ENCODE data around the gene SLC37A4.
"Not testable (repeated sequence)": the region's sequence is repeated elsewhere in the genome, so short reads cannot be mapped to it uniquely, and the experiment has no call there.

SLC37A4 gene

DNA sequence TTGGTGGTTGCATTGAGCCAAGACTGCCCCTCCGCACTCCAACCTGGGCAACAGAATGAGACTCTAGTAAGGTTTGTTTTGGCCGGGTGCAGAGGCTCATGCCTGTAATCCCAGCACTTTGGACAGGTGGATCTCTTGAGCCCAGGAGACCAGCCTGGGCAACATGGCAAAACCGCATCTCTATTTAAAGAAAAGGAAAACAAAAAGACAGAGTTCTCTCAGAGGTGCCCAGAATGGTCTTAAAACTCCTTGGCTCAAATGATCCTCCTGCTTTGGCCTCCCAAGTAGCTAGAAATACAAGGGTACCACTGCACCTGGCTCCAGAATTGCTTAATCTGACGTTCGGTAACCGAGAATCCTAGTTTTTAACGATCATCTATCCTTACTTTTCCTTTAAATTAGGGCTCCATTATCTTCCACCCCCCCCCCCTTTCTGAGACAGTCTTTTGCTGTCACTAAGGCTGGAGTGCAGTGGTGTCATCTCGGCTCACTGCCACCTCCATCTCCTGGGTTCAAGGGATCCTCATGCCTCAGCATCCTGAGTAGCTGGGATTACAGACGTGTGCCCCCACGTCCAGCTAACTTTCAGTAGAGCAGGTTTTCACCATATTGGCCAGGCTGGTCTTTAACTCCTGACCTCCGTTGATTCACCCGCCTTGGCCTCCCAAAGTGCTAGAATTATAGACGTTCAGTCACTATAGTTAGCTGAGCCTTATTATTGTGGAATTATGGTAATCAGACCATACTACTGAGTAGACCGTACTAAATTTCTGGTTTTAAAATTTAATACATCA is 14.3 kb downstream of the SLC37A4 start:
- DNase-seq: no peak

DNA sequence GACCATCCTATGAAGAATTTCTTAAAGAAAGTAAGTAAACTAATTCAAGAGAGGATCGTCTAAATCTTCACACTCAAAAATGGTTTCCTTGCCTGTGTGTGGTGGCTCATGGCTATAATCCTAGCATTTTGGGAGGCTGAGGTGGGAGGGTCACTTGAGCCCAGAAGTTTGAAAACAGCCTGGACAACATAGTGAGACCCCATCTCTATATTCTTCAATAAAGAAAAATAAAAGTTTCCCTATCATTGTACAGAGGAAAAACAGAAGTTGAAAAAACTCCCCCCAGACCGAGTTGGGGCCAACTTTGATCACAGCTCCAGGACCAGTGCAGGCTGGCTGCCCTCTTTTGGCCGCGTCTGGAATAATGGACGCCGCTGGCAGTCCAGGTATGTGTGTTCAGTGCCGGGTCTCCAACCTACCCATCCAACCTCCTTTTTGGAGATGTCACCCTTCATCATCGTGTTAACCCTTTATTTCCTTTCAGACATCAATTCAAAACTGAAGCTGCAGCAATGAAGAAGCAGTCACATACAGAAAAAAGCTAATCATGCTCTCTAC is 15.5 kb downstream of the SLC37A4 start:
- no peak for DNase-seq

DNA sequence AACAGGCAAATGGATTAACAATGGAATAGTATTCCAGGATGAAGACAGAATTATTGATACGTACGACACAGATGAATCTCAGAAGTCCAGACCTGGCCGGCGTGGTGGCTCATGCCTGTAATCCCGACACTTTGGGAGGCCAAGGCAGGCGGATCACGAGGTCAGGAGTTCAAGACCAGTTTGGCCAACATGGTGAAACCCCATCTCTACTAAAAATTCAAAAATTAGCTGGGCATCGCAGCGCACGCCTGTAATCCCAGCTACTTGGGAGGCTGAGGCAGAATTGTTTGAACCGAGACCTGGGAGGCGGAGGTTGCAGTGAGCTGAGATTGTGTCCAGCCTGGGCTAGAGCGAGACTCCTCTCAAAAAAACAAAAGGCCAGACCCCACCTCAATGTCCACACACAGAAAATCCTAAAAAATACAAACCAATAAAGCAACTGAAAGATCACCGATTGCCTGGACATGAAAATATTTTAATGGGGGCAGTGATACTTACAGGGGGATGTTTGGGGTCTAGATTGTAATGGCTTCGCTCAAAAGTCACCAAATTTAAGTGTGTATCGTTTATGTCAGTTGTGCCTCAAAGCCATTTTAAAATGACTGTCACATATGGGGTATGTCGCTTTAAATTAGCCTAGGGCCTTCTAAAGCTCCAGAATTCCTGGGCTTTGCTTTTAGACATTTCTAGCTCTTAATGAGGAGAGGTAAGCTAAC is 16.3 kb downstream of the SLC37A4 start:
- DNase-seq: no peak

DNA sequence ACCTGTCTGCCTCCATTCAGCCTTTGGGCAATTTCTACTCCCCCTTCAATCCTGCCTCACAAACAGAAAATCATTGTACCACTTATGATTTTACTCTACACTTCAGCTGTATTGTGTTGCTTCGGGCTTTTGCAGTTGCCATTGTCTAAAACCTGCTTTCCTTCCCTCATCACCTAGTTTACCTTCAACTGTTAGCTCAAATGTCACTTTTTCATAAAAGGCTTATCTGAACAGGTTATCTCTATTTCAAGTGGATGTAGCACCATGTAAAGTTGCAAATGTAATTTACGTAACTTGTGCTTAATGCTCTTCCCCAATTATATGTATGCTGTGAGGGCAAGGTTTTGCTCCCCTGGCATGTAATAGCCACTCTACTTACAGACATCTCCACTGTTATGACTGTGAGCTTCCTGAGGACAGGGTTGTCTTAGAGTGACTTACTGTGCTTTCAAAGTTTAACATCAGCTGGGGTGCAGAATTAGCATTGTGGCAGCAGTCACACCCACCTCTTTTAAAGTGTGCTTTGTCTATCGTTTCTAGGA is 18.0 kb downstream of the SLC37A4 start:
- DNase-seq: no peak

DNA sequence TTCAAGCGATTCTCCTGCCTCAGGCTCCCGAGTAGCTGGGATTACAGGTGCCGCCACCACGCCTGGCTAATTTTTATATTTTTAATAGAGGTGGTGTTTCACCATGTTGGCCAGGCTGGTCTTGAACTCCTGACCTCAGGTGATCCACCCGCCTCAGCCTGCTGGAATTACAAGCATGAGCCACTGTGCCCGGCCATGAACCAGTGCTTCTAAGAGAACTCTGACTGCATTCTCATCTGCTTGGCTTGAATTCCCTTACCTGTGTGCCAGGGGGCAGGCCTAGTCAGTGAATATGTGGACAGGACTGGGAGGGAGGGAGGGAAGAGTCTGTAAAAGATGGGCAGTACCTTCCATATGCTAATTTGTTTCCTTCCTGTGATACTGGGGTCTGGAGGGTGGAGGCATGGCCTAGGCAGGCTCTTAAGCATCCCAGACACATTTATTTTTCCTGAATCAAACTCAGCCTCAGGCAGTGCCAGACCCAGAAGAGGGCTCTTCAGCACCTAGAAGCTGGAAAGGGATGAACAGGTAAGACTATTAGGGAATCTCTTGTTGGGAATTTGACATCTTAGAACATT is 19.1 kb downstream of the SLC37A4 start:
- no peak for DNase-seq

DNA sequence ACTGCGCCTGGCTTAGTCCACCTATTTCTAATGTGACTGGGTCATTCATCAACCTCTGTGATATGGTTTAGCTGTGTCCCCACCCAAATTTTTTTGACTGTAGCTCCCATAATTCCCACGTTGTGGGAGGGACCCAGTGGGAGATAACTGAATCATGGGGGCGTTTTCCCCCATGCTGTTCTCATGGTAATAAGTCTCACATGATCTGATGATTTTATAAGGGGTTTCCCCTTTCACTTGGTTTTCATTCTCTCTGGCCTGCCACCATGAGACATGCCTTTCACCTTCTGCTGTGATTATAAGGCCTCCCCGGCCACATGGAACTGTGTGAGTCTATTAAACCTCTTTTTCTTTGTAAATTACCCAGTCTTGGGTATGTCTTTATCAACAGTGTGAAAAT is 24.0 kb downstream of the SLC37A4 start:
- DNase-seq: no peak

DNA sequence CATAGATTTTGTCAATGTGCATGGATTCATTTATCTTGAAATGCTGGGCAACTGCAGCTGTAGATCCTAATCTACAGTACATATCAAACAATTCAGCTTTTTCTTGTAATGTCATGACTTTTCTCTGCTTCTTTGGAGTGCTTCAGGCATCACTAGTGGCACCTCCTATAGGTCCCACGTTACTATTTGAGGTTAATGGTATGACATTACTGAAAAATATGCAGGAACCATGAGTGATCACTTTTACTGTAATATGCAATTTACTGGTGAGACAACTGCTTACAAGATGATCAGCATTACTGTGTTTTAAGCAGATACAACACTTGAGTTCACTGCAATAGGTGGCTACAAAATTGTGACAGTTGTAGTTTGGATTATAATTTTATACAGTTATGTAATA is 29.8 kb downstream of the SLC37A4 start:
- DNase-seq: no peak

DNA sequence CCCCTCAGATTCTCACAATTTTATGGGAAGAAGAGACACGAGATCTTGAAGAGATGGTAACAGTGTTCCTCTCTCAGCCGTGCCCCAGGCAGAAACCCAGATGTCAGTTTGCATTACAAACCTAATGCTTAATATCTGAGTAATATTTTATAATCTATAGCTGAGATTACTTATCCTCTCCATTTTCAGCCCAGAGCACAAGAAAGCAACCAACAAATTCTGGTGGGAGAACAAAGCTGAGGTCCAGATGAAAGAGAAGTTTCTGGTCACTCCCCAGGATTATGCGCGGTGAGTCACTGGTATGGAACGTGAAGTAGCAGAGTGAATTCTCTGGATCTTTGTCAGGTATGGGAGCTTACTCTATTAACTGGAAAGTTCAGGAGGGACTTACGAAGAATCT is 31.9 kb downstream of the SLC37A4 start:
- no peak for DNase-seq

DNA sequence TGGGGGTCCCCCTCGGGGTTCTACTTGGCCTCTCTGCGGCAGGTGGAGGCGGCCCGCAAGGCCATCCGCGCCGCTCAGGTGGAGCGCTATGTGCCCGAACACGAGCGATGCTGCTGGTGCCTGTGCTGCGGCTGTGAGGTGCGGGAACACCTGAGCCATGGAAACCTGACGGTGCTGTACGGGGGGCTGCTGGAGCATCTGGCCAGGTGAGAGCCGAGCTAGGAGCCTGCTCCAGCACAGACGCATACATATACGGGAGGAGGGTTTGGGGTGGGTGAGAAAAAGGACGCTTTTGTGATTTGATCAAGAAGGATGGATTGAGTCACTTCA is 32.3 kb downstream of the SLC37A4 start:
- no peak for DNase-seq

DNA sequence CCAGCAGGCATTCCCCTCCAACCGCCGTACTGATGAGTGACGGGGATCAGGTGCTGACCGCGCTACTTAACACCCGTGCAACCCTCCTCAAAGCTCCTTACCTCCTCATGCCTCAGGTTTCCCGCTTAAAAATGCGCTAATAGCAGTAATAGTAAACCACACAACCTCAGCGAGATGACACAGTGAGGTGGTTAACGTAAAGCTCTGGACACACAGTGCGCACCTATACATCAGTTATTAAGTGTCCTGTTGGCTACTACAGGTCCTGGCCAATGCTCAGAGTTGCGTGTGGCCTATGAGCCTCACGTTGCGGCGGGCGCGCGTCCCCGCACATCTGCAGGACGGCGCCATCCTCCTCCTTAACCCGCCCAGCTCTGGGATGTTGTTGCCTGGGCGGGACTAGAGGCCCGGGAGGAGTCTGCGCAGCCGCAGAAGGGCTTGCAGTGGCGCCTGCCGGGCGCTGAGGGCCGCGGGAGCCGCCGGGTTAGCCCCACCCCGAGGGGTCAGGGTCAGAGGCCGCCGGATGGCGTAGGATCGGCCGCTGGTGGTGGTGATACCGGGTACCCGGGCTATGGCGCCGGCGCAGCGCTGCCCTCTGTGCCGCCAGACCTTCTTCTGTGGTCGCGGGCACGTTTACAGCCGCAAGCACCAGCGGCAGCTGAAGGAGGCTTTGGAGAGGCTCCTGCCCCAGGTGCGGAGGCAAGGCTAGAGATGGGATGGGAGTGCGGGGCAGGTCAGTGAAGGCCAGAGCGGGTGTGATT is 32.9 kb downstream of the SLC37A4 start, which contains the start of gene CENATAC:
Gene CENATAC, plus strand, starts transcription at position 512 of the 761 bp plus-strand sequence. Its CDS starts 60 bp downstream, at position 572.
- peak; percentile 86 for DNase-seq

DNA sequence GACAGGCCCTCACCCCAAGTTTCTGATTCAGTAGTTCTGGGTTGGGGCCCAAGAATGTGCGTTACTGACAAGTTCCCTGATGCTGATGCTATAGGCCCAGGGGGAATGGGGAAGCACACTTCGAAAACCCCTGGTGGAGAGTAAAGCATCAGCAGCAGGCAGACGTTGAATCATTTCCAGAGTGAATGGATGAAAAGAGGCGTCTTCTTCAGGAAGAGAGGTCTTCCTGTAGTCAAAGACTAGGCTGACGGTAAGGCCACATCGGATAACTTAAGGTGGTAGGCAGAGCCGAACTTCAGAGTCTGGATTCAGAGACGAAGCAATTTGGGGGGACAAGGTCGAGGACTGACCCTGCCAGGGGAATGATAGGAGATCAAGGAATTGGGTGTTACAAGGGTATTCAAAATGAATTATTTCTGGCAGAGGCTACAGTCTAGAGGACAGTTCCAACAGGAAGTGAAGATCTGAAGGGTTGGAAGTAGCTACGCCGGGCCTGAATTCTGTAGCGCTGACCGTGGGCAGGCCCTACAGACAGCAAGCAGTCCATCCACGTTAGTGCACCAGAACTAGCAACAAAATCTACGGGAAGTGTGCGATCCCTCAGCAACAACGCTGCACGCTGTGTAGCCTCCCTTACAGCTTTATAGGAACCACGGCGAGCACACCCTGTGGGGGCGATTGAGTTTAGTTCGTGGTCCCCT is 33.6 kb downstream of the SLC37A4 start:
- DNase-seq: peak; percentile 37

DNA sequence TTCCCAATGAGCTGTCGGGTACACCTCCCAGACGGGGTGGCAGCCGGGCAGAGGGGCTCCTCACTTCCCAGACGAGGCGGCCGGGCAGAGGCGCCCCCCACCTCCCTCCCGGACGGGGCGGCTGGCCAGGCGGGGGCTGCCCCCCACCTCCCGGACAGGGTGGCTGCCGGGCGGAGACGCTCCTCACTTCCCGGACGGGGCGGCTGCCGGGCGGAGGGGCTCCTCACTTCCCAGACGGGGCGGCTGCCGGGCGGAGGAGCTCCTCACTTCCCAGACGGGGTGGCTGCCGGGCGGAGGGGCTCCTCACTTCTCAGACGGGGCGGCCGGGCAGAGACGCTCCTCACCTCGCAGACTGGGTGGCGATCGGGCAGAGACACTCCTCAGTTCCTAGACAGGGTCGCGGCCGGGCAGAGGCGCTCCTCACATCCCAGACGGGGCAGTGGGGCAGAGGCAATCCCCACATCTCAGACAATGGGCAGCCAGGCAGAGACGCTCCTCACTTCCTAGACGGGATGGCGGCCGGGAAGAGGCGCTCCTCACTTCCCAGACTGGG is 39.1 kb downstream of the SLC37A4 start:
- DNase-seq: not testable (repeated sequence)

DNA sequence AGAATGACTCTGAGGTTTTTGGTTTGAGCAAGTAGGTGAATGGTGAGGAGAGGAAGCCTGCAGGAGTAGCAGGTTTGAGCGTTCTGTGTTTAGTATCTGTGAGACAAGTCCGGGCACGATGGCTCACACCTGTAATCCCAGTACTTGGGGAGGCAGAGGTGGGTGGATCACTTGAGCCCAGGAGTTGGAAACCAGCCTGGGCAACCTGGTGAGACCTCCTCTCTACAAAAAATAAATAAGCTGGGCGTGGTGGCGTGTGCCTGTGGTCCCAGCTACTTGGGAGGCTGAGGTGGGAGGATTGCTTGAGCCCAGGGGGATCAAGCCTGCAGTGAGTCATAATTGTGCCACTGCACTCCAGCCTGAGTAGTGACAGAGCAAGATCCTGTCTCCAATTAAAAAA is 42.4 kb downstream of the SLC37A4 start:
- no peak for DNase-seq

DNA sequence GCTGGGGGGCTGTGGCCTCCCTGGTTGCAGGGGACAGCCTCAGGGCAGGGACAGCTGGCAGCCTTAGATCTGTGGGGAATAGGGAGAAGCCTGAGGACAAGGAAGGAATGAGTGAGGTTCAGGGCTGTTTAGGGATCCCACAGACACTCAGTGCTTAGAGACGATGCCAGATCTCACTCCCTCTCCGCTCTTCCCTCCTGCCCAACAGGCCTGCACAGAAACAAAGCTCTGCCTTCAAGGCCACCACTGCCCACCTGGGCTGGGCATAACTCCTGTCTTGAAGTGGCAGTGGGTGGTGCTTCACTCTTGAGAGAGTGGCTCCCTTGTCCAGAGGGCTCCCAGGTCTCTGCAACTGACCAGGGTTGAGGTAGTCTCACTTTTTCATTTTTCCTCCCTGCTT is 45.9 kb downstream of the SLC37A4 start:
- DNase-seq: no peak

DNA sequence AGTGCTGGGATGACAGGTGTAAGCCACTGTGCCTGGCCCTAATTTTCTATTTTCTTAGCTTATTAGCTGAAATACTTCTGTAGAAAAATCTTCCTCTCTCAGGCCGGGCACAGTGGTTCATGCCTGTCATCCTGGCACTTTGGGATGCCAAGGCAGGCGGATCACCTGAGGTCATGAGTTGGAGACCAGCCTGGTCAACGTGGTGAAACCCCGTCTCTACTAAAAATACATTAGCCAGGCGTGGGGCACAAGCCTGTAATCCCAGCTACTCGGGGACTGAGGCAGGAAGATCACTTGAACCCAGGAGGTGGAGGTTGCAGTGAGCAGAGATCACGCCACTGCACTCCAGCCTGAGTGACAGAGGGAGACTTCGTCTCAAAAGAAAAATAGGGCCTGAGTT is 46.3 kb downstream of the SLC37A4 start:
- DNase-seq: not testable (repeated sequence)

DNA sequence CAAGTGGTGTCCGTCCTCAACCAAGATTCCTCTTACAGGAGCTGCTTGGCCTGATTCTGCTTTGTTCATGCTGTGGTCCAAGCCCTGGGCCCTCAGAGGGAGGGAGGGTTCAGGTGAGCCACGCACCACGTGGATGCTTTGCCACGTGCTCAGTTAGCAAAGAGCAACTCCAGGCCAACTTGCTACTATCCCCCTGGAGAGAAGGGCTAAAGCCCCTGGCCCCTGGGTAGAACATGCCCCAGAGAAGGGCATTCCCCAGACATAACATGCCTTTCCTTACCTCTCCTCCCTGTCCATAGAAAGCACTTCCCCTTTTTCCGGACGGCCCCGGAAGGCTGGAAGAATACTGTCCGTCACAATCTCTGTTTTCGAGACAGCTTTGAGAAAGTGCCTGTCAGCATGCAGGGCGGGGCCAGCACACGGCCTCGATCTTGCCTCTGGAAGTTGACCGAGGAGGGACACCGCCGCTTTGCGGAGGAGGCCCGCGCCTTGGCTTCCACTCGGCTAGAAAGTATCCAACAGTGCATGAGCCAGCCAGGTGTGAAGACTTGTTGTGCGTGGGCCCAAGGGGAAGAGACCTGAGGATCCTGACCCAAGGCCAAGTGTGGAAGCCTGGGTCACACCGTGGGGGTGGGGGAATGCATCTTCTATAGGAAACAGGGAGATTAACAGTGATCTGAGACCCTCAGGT is 50.3 kb downstream of the SLC37A4 start:
- DNase-seq: no peak

DNA sequence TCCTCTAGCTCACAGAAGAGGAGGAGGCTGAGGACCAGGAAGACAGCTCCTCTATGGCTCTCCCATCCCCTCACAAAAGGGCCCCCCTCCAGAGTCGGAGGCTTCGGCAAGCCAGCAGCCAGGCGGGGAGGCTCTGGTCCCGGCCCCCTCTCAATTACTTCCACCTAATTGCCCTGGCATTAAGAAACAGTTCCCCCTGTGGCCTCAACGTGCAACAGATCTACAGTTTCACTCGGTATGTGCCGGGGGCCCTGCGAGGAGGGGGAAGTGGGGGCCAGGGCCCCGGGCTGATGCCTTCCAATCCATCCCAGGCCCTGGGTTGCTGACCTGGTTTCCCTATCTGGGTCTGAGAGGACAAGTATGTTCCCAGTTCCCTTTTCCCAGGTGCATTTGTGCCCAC is 51.2 kb downstream of the SLC37A4 start:
- DNase-seq: no peak

DNA sequence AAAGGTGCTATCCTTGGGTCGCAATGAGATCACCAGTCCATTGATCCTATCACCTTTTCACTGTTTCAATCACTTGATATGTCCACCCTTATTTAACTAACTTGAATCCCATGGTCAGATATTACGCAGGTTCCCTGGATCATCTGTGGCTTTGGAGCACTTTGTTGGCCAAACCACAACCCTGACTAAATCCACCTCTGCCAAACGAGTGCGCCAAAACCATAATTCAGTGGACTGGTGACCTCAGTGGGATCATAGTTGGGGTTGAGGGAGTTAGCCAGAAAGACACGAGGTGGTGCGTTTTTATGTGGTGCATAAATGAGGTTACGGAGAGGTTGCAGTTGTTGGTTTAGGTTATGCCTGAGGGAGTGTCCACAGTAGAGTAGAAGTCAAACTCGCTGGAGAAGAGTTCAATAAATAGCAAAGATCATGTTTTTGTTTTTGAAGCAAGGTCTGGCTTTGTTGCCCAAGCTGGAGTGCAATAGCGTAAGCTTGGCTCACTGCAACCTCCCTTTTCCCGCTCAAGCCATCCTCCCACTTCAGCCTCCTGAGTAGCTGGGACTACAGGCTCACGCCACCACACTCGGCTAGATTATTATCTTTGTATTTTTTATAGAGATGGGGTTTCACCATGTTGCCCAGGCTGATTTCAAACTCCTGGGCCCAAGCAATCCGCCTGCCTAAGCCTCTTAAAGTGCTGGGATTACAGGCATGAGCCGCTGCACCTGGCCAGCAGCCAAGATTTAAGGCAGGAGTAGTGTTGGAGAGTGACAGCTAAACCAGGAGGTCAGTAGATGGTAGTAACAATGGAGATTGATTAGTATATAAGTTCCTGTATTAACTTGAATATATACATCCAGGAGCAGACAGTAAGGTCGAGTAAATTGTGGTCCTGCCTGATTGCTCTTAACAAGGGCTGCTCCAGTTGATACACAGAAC is 54.6 kb downstream of the SLC37A4 start:
- no peak for DNase-seq

Measured in GDM1 (cell line).